HepG2 (cell line): Measurements from ENCODE around the gene NEURL2. TPM values are rescaled to one million over a fixed set of nuclear protein-coding genes. Genes with fewer than 3 reads are reported as not detected.
A peak's percentile ranks its signal among the peaks of the same experiment; 100 is the strongest.

Experiments used
- ARNT2 ChIP-seq: sonication (generic); formaldehyde crosslinking; IDR thresholded peaks from 2 replicates; pipeline ENCODE4 v1.8.0; 2022; ENCODE audit warnings: mild to moderate bottlenecking, low read depth, missing genetic modification reagents, moderate library complexity
- CBX2 ChIP-seq, 2 experiments: fragments of 200-600 bp in 1 of 2; sonication (generic); formaldehyde crosslinking in 1 of 2; IDR thresholded peaks; 2 replicates each; pipeline versions ENCODE4 v1.7.0 to v1.8.1; 2018 to 2022; ENCODE audit warnings: low read depth in 2 of 2, low read length in 1 of 2, mild to moderate bottlenecking in 1 of 2, missing genetic modification reagents in 1 of 2
- DMAP1 ChIP-seq: IDR thresholded peaks from 2 replicates; pipeline ENCODE4 v1.6.1; 2016
- FOXJ3 ChIP-seq: sonication (generic); formaldehyde crosslinking; IDR thresholded peaks from 2 replicates; pipeline ENCODE4 v1.4.0; 2020; ENCODE audit warnings: missing genetic modification reagents, mild to moderate bottlenecking, borderline replicate concordance
- GTF2F1 ChIP-seq: fragments of 150-350 bp; IDR thresholded peaks from 2 replicates; pipeline ENCODE4 v1.6.1; 2014; ENCODE audit warnings: low read length
- HINFP ChIP-seq: sonication (generic); formaldehyde crosslinking; IDR thresholded peaks from 2 replicates; pipeline ENCODE4 v1.4.0; 2020; ENCODE audit warnings: low read depth, mild to moderate bottlenecking, missing genetic modification reagents
- HMGXB4 ChIP-seq, 2 experiments: sonication (generic) in 1 of 2; formaldehyde crosslinking in 1 of 2; IDR thresholded peaks; 2 replicates each; pipeline versions ENCODE4 v1.4.0 to v1.6.1; 2018 to 2020; ENCODE audit warnings: missing genetic modification reagents in 2 of 2, borderline replicate concordance in 1 of 2, low read depth in 1 of 2, mild to moderate bottlenecking in 1 of 2, missing biosample characterization in 1 of 2
- HNF4G ChIP-seq, 2 experiments: sonication (generic) in 1 of 2; formaldehyde crosslinking in 1 of 2; IDR thresholded peaks; 2 replicates each; pipeline versions ENCODE4 v1.4.0 to v1.6.1; 2011 to 2020; ENCODE audit warnings: borderline replicate concordance in 2 of 2, low read depth in 2 of 2, mild to moderate bottlenecking in 2 of 2, low read length in 1 of 2, missing genetic modification reagents in 1 of 2, moderate library complexity in 1 of 2
- JUND ChIP-seq: sonication (generic); formaldehyde crosslinking; IDR thresholded peaks from 2 replicates; pipeline ENCODE4 v1.8.0; 2022; ENCODE audit warnings: mild to moderate bottlenecking, missing genetic modification reagents
- KDM4B ChIP-seq: sonication (generic); formaldehyde crosslinking; IDR thresholded peaks from 2 replicates; pipeline ENCODE4 v1.4.0; 2020; ENCODE audit warnings: missing genetic modification reagents
- MIER2 ChIP-seq: IDR thresholded peaks from 2 replicates; pipeline ENCODE4 v1.6.1; 2016; ENCODE audit warnings: missing biosample characterization, missing genetic modification reagents
- MTF1 ChIP-seq: sonication (generic); formaldehyde crosslinking; IDR thresholded peaks from 2 replicates; pipeline ENCODE4 v1.5.0; 2020; ENCODE audit warnings: missing genetic modification reagents
- MXD3 ChIP-seq: IDR thresholded peaks from 2 replicates; pipeline ENCODE4 v1.6.1; 2016; ENCODE audit warnings: mild to moderate bottlenecking, missing biosample characterization, missing genetic modification reagents
- MYPOP ChIP-seq: sonication (generic); formaldehyde crosslinking; IDR thresholded peaks from 2 replicates; pipeline ENCODE4 v1.8.1; 2023; ENCODE audit warnings: mild to moderate bottlenecking, moderate library complexity, missing genetic modification reagents
- NONO ChIP-seq, 2 experiments: fragments of 450-650 bp in 1 of 2; sonication (generic) in 1 of 2; formaldehyde crosslinking in 1 of 2; IDR thresholded peaks in 1 of 2; conservative IDR thresholded peaks in 1 of 2; 2 replicates each; pipeline versions ENCODE4 v1.6.1 to v1.8.0; 2017 to 2022; ENCODE audit warnings: mild to moderate bottlenecking in 1 of 2, missing genetic modification reagents in 1 of 2, moderate library complexity in 1 of 2
- PCBP1 ChIP-seq: fragments of 200-400 bp; formaldehyde crosslinking; IDR thresholded peaks from 2 replicates; pipeline ENCODE4 v1.6.1; 2017; ENCODE audit warnings: mild to moderate bottlenecking, low read depth, low read length, borderline replicate concordance
- SIX1 ChIP-seq: sonication (generic); formaldehyde crosslinking; IDR thresholded peaks from 2 replicates; pipeline ENCODE4 v1.4.0; 2020; ENCODE audit warnings: missing genetic modification reagents, borderline replicate concordance
- SP4 ChIP-seq: sonication (generic); formaldehyde crosslinking; IDR thresholded peaks from 2 replicates; pipeline ENCODE4 v1.8.1; 2023; ENCODE audit warnings: mild to moderate bottlenecking, missing genetic modification reagents
- ZBTB21 ChIP-seq: sonication (generic); formaldehyde crosslinking; IDR thresholded peaks from 2 replicates; pipeline ENCODE4 v1.4.0; 2020; ENCODE audit warnings: missing genetic modification reagents
- ZFP62 ChIP-seq: sonication (generic); formaldehyde crosslinking; IDR thresholded peaks from 2 replicates; pipeline ENCODE4 v1.4.0; 2020; ENCODE audit warnings: missing genetic modification reagents
- ZFYVE20 ChIP-seq: sonication (generic); formaldehyde crosslinking; IDR thresholded peaks from 2 replicates; pipeline ENCODE4 v1.8.0; 2023; ENCODE audit warnings: low read depth, mild to moderate bottlenecking, moderate library complexity, missing genetic modification reagents, borderline replicate concordance
- ZNF276 ChIP-seq: sonication (generic); formaldehyde crosslinking; IDR thresholded peaks from 2 replicates; pipeline ENCODE4 v1.4.0; 2020; ENCODE audit warnings: mild to moderate bottlenecking, low read depth, missing genetic modification reagents
- polyA plus RNA-seq, 8 experiments: library from polyadenylated mRNA; depleted of rRNA in 3 of 8; stranded (reverse) in 7 of 8; unstranded in 1 of 8; fragments of >200 nt; fragmentation: Illumina TruSeq in 4 of 8; extraction: Trizol in 4 of 8; gene quantifications; 2 replicates each; pipeline versions ENCODE4 v1.2.1 to v1.2.3, GENCODE V29; 2011 to 2016; ENCODE audit warnings: low read depth in 4 of 8, missing spikeins in 1 of 8, mixed read lengths in 1 of 8; ENCODE audit not compliant: insufficient read depth in 1 of 8
- total RNA-seq, 5 experiments: library from RNA; depleted of rRNA; stranded (reverse); fragments of >200 nt; fragmentation: Illumina TruSeq; extraction: Trizol; gene quantifications; 2 replicates each; pipeline ENCODE4 v1.2.3, GENCODE V29; 2016; ENCODE audit warnings: low read depth in 1 of 5

Gene NEURL2
- total and polyA plus RNA-seq, 2 of the 13 experiments (the other 11 are each of a cell fraction or from before 2014, with no cell fraction given): 7.2 to 9.7 TPM

GRCh38 chr20:45934046-45934585 lies 43.1 kb upstream of the NEURL2 start (continued):
- no peak for TF ChIP-seq KDM4B (CRISPR knock-in tag)
- TF ChIP-seq PCBP1: no peak
- TF ChIP-seq HINFP (CRISPR knock-in tag): peak; percentile 27; the same call in 1 of the 2 replicates
- TF ChIP-seq HMGXB4 (CRISPR knock-in tag; IDR thresholded peaks at IDR 0.05; ENCODE audit: borderline replicate concordance in 1 of 2, low read depth in 1 of 2): peak in 1 of 2 experiments; percentile 86; a peak in 3 of 4 replicates
- TF ChIP-seq ARNT2 (CRISPR knock-in tag): no peak; the same call in 1 of the 2 replicates
- TF ChIP-seq SIX1 (CRISPR knock-in tag): no peak
- no peak for TF ChIP-seq JUND (CRISPR knock-in tag)
- TF ChIP-seq MYPOP (CRISPR knock-in tag): peak; percentile 65; the same call in 1 of the 2 replicates
- TF ChIP-seq FOXJ3: no peak
- no peak for TF ChIP-seq ZBTB21 (CRISPR knock-in tag)
- no peak for TF ChIP-seq MXD3 (CRISPR knock-in tag)
- no peak; the same call in 1 of the 2 replicates for TF ChIP-seq DMAP1 (CRISPR knock-in tag)
- no peak for TF ChIP-seq HNF4G (IDR thresholded peaks at IDR 0.05; ENCODE audit: borderline replicate concordance, low read depth, low read length)
- TF ChIP-seq HNF4G (CRISPR knock-in tag; IDR thresholded peaks at IDR 0.05; ENCODE audit: borderline replicate concordance, low read depth): no peak
- TF ChIP-seq GTF2F1: no peak
- TF ChIP-seq ZFP62 (CRISPR knock-in tag): 0 out of 2 replicates have a peak, but pooled peaks have one; percentile 58
- no peak for TF ChIP-seq SP4
- no peak for TF ChIP-seq NONO (IDR thresholded peaks at IDR 0.05)
- no peak for TF ChIP-seq NONO (CRISPR knock-in tag; conservative IDR thresholded peaks at IDR 0.05)
- TF ChIP-seq CBX2 (IDR thresholded peaks at IDR 0.05; ENCODE audit: low read depth, low read length): no peak
- TF ChIP-seq CBX2 (CRISPR knock-in tag; IDR thresholded peaks at IDR 0.05; ENCODE audit: low read depth): no peak; the same call in 1 of the 2 replicates
- TF ChIP-seq ZFYVE20: no peak
- TF ChIP-seq MTF1 (CRISPR knock-in tag): peak; percentile 63; the same call in 1 of the 2 replicates
- no peak; the same call in 1 of the 2 replicates for TF ChIP-seq MIER2
- no peak; the same call in 1 of the 2 replicates for TF ChIP-seq ZNF276
